Left lobe of liver (tissue), 2 donors: Measurements from ENCODE around the gene TBC1D22A. TPM values are rescaled to one million over a fixed set of nuclear protein-coding genes. Genes with fewer than 3 reads are reported as not detected.
"Not testable (repeated sequence)": the region's sequence is repeated elsewhere in the genome, so short reads cannot be mapped to it uniquely, and the experiment has no call there.

Experiments used
- ATAC-seq: fragments of 200-7000 bp; cut with Tn5 transposase; one replicate; pipeline ENCODE4 v1.9.1; 2020; ENCODE audit warnings: mild to moderate bottlenecking, moderate library complexity
- DNase-seq: peaks from one replicate; pipeline ENCODE4 v3.0.0-alpha.2; 2020; ENCODE audit warnings: low spot score
- total RNA-seq: library from RNA; stranded (reverse); gene quantifications from one replicate; pipeline ENCODE4 v1.2.1, GENCODE V29; 2021
- donor health status: DM: no; HTN: no; CAD: no; lungs with moderate emphysema.
- donor health status: DM: no; HTN: yes; CAD: no.

TBC1D22A gene
- total RNA-seq, 1 donor from 2014 or later = 12.4 TPM

- no peak for ATAC-seq
- DNase-seq = no peak
Observed at GRCh38 chr22:46770151-46770641, 7.7 kb downstream of the TBC1D22A start.

GRCh38 chr22:46770726-46771125 is 8.3 kb downstream of the TBC1D22A start:
- no peak for DNase-seq
- ATAC-seq = peak; percentile 46

- no peak for DNase-seq
- no peak for ATAC-seq
Observed at GRCh38 chr22:46773076-46773475, 10.6 kb downstream of the TBC1D22A start.

DNA sequence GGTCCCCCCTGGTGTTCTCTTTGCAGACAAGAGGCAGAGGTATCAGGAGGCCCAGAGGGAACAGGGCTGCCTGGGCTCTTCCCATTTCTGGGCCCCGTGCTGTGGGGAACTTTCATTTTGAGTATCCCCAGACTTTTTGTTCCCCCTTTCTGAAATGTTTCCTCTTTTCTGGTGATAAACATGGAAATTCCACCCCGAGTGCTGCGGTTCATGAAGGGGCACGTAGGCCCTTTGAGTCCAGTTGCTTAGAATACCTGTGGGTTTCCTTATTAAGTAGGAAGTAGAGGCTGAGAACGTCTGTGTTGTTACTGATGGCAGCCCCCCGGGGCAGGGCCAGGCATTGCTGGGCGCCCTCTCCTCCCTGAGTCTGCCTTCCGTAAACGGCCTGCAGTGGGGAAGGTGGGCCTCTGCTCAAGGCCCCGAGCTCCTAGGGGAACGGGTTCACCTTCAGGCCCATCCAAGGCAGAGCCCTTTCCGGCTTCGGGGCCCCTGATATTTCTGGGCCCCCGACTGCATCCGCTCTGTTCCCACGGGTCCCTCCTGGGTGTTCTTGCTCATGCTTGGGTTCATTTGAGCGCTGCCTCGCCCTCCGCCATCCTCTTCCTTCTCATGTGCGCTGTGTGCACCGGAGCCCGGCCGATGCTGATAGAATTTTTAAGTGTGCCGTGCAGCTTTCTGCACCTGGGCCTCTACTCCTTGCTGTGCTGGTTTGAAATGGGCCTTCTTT is 12.0 kb downstream of the TBC1D22A start:
- ATAC-seq (no peak), DNase-seq (no peak)

GRCh38 chr22:46774980-46775849 is 12.8 kb downstream of the TBC1D22A start:
- DNase-seq = no peak

GRCh38 chr22:46775850-46776826 is 13.7 kb downstream of the TBC1D22A start:
- no peak for DNase-seq
- peak; percentile 75 for ATAC-seq

More at GRCh38 chr22:46774980-46775849, 12.8 kb downstream of the TBC1D22A start:
- ATAC-seq = no peak

DNA sequence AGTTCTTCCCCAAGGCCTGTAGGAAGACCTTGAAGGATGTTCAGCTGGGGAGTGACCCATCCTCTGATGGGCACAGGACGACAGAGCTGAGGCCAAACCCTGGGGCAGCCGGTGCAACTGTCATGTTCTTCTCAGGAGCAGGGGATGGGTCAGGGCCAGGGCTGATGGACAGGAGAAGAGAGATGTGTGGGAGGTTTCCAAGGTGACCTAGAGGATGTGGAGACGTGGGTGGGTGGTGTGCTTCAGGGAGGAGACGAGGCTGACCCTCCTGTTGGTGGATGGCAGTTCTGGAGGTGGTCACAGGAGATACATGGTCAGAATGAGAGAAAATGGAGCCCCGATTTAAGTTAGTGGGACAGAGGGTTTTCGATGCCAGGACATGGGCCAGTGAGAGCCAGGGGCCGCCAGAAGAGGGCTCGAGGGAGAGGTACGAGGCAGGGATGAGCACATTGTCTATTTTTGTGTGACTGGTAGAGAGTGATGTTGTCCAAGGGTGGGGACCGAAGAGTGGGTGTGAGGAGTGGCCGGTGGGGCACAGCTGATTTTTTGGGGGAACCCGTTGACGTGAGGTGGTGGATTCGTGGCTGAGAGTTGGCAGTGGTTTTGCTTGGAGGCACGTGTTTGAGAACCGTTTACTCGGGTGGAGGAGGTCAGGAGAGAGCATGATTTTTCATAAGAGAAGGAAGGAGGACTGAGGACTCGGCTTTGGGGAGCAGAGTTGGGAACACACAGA is 14.6 kb downstream of the TBC1D22A start:
- ATAC-seq = no peak
- no peak for DNase-seq

DNA sequence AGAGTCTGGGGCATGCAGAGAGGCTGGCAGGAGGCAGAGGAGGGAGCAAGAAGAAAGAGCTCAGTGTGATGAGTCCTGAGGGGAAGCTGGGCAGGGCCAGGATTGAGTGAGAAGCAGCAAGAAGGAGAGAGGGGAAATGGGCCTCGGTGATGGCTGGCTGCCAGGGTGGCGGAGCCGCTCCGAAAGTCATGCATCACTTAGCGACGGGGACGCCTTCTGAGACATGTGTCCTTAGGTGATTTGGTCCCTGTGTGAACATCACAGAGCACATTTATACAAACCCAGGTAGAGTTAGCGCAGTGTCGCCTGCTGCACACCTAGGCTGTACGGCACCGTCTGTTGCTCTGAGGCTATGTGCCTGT is 15.1 kb downstream of the TBC1D22A start:
- ATAC-seq (no peak), DNase-seq (no peak)

DNA sequence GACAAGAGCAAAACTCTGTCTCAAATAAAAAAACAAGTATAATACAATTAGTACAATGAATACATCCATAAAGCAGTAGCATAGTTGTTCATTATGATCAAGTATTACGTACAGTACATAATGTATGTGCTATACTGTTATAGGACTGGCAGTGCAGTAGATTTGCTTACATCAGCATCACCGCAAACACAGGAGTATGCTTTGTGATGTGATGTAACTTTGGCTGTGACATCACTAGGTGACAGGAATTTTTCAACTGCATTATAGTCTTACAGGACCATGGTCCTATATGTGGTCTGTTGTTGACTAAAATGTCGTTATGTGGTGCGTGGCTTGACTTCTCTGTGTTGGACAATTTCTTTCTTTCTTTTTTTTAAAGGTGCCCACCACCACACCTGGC is 16.6 kb downstream of the TBC1D22A start:
- no peak for ATAC-seq
- DNase-seq = no peak

GRCh38 chr22:46779651-46780050 is 17.2 kb downstream of the TBC1D22A start:
- DNase-seq = no peak
- ATAC-seq = no peak

GRCh38 chr22:46780453-46780852 is 18.0 kb downstream of the TBC1D22A start:
- no peak for DNase-seq

DNA sequence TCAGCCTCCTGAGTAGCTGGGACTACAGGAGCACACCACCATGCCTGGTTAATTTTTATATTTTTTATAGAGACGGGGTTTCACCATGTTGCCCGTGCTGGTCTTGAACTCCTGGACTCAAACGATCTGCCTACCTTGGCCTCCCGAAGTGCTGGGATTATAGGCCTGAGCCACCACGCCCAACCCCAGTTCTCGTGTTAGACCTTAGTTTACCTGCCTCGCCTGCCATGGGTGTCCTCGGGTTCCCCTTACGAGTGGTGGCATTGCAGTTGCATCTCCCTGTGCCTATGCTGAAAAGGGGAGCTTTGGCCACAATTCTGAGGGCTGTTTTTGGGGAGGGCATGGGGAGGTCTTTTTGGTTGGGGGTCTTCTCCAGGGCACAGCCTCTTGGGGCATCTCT is 18.8 kb downstream of the TBC1D22A start:
- ATAC-seq = no peak
- no peak for DNase-seq

More at GRCh38 chr22:46780453-46780852, 18.0 kb downstream of the TBC1D22A start:
- no peak for ATAC-seq

GRCh38 chr22:46782200-46782599 is 19.8 kb downstream of the TBC1D22A start:
- DNase-seq, ATAC-seq: not testable (repeated sequence)

DNA sequence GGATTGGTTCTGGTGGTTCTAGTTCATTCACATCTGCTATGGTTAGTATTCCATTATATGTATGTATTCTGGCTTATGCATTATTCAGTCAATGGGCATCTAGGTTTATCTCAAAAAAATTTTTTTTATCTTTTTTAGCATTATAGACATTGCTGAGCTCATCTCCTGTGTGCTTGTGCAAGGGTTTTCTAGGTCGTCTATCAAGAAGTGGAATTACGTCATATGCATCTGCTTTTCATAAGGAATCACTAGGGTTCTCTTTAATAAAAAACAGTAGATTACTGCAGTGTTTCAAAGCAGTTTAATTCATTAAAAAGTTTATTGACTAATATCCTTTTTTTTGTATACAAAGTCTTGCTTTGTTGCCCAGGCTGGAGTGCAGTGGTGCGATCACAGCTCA is 21.3 kb downstream of the TBC1D22A start:
- no peak for ATAC-seq
- DNase-seq = no peak

- no peak for DNase-seq
- ATAC-seq = peak; percentile 32
Observed at GRCh38 chr22:46788441-46789172, 26.2 kb downstream of the TBC1D22A start.

- DNase-seq = no peak
- no peak for ATAC-seq
Observed at GRCh38 chr22:46789992-46790391, 27.5 kb downstream of the TBC1D22A start.

DNA sequence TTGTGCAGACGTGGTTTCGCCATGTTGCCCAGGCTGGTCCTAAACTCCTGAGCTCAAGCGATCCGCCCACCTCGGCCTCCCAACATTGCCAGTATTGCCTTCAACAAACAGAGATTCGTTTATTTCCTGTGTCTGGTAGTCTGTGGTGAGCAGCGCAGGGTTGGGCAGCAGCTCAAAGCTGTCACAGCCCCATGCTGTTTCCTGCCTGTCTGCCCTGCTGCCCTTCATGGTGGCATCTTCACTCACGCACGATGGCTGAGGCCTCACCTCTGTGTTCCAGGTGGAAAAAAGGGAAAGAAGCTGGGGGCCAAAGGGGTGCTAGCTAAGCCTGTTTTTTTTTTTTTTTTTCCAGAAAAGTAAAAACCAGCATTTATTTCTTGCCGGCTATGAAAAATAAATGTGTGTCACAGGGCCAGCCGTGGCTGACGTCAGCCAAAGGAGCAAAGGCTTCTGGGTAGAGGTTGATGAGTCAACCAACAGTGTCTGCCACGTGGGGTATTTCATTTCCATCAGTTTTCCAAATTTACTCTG is 28.8 kb downstream of the TBC1D22A start:
- peak; percentile 39 for ATAC-seq
- DNase-seq = no peak

GRCh38 chr22:46792061-46792796 is 29.8 kb downstream of the TBC1D22A start:
- ATAC-seq = peak; percentile 47
- DNase-seq = no peak
